GF-D8 (cell line): Measurements from ENCODE around the gene WDR35.
A peak's percentile ranks its signal among the peaks of the same experiment; 100 is the strongest.

Source experiments
- DNase-seq: peaks from one replicate; lab custom pipeline; 2025; lab: John Stamatoyannopoulos, UW

WDR35 gene

GRCh38 chr2:19989667-19990415 is at the start of gene WDR35:
Gene WDR35 (minus strand): TSS chr2:19990105. CDS start chr2:19990015, 90 bp downstream.
- peak; percentile 75 for DNase-seq

- no peak for DNase-seq
Observed at GRCh38 chr2:20037660-20038059, 47.8 kb upstream of the WDR35 start.

GRCh38 chr2:20035955-20036666 is 46.2 kb upstream of the WDR35 start:
- peak; percentile 4 for DNase-seq

- no peak for DNase-seq
Observed at GRCh38 chr2:20034821-20035220, 44.9 kb upstream of the WDR35 start.

GRCh38 chr2:20034218-20034617 is 44.3 kb upstream of the WDR35 start:
- no peak for DNase-seq

- no peak for DNase-seq
Observed at GRCh38 chr2:20033322-20033721, 43.4 kb upstream of the WDR35 start.

- DNase-seq: no peak
Observed at GRCh38 chr2:20030224-20030623, 40.3 kb upstream of the WDR35 start.

- DNase-seq: no peak
Observed at GRCh38 chr2:20027705-20028434, 38.0 kb upstream of the WDR35 start.

GRCh38 chr2:20027260-20027677 is 37.4 kb upstream of the WDR35 start:
- no peak for DNase-seq

- DNase-seq: no peak
Observed at GRCh38 chr2:20025065-20025786, 35.3 kb upstream of the WDR35 start.

GRCh38 chr2:20023688-20024087 is 33.8 kb upstream of the WDR35 start:
- DNase-seq: no peak

- DNase-seq: no peak
Observed at GRCh38 chr2:20021405-20022009, 31.6 kb upstream of the WDR35 start.

- DNase-seq: no peak
Observed at GRCh38 chr2:20019747-20020146, 29.8 kb upstream of the WDR35 start.

- no peak for DNase-seq
Observed at GRCh38 chr2:20018601-20019152, 28.8 kb upstream of the WDR35 start.

GRCh38 chr2:20016346-20016745 is 26.4 kb upstream of the WDR35 start:
- DNase-seq: no peak

- DNase-seq: peak; percentile 23
Observed at GRCh38 chr2:20015482-20016083, 25.7 kb upstream of the WDR35 start.

- DNase-seq: no peak
Observed at GRCh38 chr2:20013126-20013849, 23.4 kb upstream of the WDR35 start.

- no peak for DNase-seq
Observed at GRCh38 chr2:20012282-20013125, 22.6 kb upstream of the WDR35 start, which contains the start of gene MATN3. Gene MATN3 (minus strand): TSS chr2:20012668. CDS start chr2:20012631, 37 bp downstream.

GRCh38 chr2:20012032-20012281 is 22.1 kb upstream of the WDR35 start:
- DNase-seq: no peak
